Transverse colon (tissue), 4 donors: ENCODE data around the gene RHOH.

Source experiments
- CTCF ChIP-seq, 5 experiments: fragments of 200-600 bp in 3 of 5; fragments of 450-650 bp in 2 of 5; sonication (generic) in 3 of 5; IDR thresholded peaks; 1 replicate in 2 of 5; 2 replicates in 3 of 5; pipeline ENCODE4 v1.5.1; 2016 to 2017; ENCODE audit warnings: antibody characterized with exemption in 5 of 5, inconsistent platforms in 3 of 5, mild to moderate bottlenecking in 2 of 5, moderate library complexity in 1 of 5
- POLR2A ChIP-seq: fragments of 450-650 bp; IDR thresholded peaks from one replicate; pipeline ENCODE4 v1.6.1; 2016; ENCODE audit warnings: antibody characterized with exemption, mild to moderate bottlenecking, moderate library complexity
- POLR2AphosphoS5 ChIP-seq, 3 donors: sonication (generic); formaldehyde crosslinking; IDR thresholded peaks; one replicate each; pipeline ENCODE4 v1.6.1; 2016; ENCODE audit warnings: antibody characterized with exemption in 3 of 3

DNA sequence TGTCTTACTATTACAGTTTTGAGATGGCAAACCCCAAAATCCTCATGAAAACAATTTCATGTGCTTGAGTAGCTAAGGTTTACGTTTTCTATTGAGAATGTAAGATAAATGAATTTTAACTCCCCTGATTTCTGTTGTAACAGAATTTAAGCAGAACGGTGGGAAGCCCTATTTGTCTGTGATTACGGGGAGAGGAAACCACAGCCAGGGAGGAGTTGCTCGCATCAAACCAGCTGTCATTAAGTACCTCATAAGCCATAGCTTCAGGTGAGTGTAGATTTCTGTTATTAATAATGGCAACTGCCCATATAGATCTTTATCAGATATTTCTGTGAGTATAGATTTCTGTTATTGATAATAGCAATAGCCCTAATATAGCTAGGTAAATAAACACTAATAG is 44.2 kb upstream of the RHOH start:
- no peak for TF ChIP-seq CTCF (IDR thresholded peaks at IDR 0.05)
- no peak for TF ChIP-seq POLR2AphosphoS5 (IDR thresholded peaks at IDR 0.05)
- TF ChIP-seq POLR2A = no peak
